GM23248 (cell line): ENCODE measurements around the gene MRPL19. TPM values are rescaled to one million over a fixed set of nuclear protein-coding genes. Genes with fewer than 3 reads are reported as not detected.

ENCODE experiments used
- DNase-seq: peaks from one replicate; pipeline ENCODE4 v3.0.0-alpha.2; 2015
- H2AFZ ChIP-seq: fragments of 200-600 bp; sonication (generic); 2 replicates; pipeline ENCODE4 v1.6.1; 2016; ENCODE audit warnings: antibody characterized with exemption
- H3F3A ChIP-seq: fragments of 200-600 bp; sonication (generic); 2 replicates; pipeline ENCODE4 v1.6.1; 2016; ENCODE audit warnings: mild to moderate bottlenecking, antibody characterized with exemption, mixed run types; ENCODE audit not compliant: insufficient read depth
- H3K27ac ChIP-seq: fragments of 200-600 bp; sonication (generic); 2 replicates; pipeline ENCODE4 v1.5.1; 2016; ENCODE audit warnings: mild to moderate bottlenecking
- H3K27me3 ChIP-seq: fragments of 200-600 bp; sonication (generic); replicated peaks from 2 replicates; pipeline ENCODE4 v1.6.1; 2016; ENCODE audit warnings: mild to moderate bottlenecking; ENCODE audit not compliant: insufficient read depth
- H3K36me3 ChIP-seq: fragments of 200-600 bp; sonication (generic); 2 replicates; pipeline ENCODE4 v1.6.1; 2016; ENCODE audit warnings: low read depth, mild to moderate bottlenecking
- H3K4me1 ChIP-seq: fragments of 200-600 bp; sonication (generic); 2 replicates; pipeline ENCODE4 v1.6.1; 2016; ENCODE audit warnings: mild to moderate bottlenecking; ENCODE audit not compliant: insufficient read depth
- H3K4me2 ChIP-seq: fragments of 200-600 bp; sonication (generic); one replicate; pipeline ENCODE4 v1.6.1; 2016; ENCODE audit warnings: mild to moderate bottlenecking; ENCODE audit not compliant: unreplicated experiment
- H3K4me3 ChIP-seq: fragments of 200-600 bp; sonication (generic); 2 replicates; pipeline ENCODE4 v1.5.1; 2016; ENCODE audit warnings: mild to moderate bottlenecking
- H3K79me2 ChIP-seq: fragments of 200-600 bp; sonication (generic); 2 replicates; pipeline ENCODE4 v1.6.1; 2016; ENCODE audit warnings: mild to moderate bottlenecking; ENCODE audit not compliant: insufficient read depth
- H3K9ac ChIP-seq: fragments of 200-600 bp; sonication (generic); 2 replicates; pipeline ENCODE4 v1.6.1; 2016; ENCODE audit warnings: mild to moderate bottlenecking
- H3K9me2 ChIP-seq: fragments of 200-600 bp; sonication (generic); 2 replicates; pipeline ENCODE4 v1.6.1; 2016; ENCODE audit warnings: mixed run types, mild to moderate bottlenecking, moderate library complexity; ENCODE audit not compliant: insufficient read depth
- H3K9me3 ChIP-seq: fragments of 200-600 bp; sonication (generic); one replicate; pipeline ENCODE4 v1.6.1; 2017; ENCODE audit warnings: low read depth
- H4K20me1 ChIP-seq: fragments of 200-600 bp; sonication (generic); 2 replicates; pipeline ENCODE4 v1.6.0; 2016; ENCODE audit not compliant: insufficient read depth
- EZH2 ChIP-seq: fragments of 200-600 bp; sonication (generic); IDR thresholded peaks from 2 replicates; pipeline ENCODE4 v1.6.1; 2018; ENCODE audit warnings: antibody characterized with exemption, mild to moderate bottlenecking; ENCODE audit not compliant: insufficient read depth, poor library complexity, severe bottlenecking
- EZH2phosphoT487 ChIP-seq: fragments of 200-600 bp; sonication (generic); IDR thresholded peaks from 2 replicates; pipeline ENCODE4 v1.6.1; 2018; ENCODE audit warnings: antibody characterized with exemption, moderate library complexity, mild to moderate bottlenecking, low read depth; ENCODE audit not compliant: insufficient read depth
- WGBS, 2 experiments: methylation state at CpG; one replicate each; pipeline ENCODE4 v1.1.6; 2015 to 2017; ENCODE audit warnings: low lambda C conversion rate in 2 of 2, low coverage in 1 of 2; ENCODE audit errors: missing lambda C conversion rate in 2 of 2; 5-methylcytosine and 5-hydroxymethylcytosine counted together
- in situ Hi-C: fragments of 300-500 bp; cut with MboI; formaldehyde crosslinking; loops from 2 replicates; pipeline ENCODE4 v1.15.0; 2020
- polyA plus RNA-seq: library from polyadenylated mRNA; unstranded; fragments of >200 nt; fragmentation: Nextera tagmentation; extraction: Ambion mirVana; gene quantifications from 2 replicates; pipeline ENCODE4 v1.2.1, GENCODE V29; 2016
- total RNA-seq: library from RNA; depleted of rRNA; stranded (reverse); fragments of >200 nt; shearing (Covaris generic); gene quantifications from 2 replicates; pipeline ENCODE4 v1.2.3, GENCODE V29; 2014; rRNA removed

Gene MRPL19
- total RNA-seq (48.7 and 52.2 TPM in 2 replicates), polyA plus RNA-seq (55.2 and 57.1 TPM in 2 replicates)

DNA sequence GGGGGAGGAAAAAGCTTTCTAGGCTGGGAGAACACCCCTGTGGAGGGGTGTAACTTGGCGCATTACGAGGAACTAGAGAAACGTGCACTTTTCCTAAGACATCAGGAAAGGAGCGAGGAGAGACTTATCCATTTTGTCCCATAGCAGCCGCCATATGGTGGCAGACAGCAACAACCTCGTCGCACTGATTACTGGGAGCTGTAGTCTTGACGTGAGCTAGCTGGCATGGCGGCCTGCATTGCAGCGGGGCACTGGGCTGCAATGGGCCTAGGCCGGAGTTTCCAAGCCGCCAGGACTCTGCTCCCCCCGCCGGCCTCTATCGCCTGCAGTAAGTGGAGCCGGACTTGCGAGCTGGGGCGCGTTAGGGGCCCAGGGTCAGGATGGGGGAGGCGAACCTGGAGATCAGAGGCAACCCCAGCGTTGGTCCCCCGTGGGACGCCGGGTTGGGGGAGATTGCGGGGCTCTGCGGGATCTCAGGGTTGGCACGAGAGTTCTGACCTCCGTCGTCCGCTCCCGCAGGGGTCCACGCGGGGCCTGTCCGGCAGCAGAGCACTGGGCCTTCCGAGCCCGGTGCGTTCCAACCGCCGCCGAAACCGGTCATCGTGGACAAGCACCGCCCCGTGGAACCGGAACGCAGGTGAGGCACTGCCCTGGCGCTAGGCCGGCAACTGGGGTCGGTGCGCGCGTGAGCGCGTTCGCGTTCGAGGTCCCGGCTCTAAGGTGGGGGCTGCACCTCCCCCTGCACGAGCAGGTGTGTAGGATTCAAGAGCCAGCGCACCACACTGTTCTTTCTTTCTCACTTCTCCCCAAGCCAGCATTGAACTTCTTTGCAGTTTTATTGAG, at the start of gene MRPL19:
Gene MRPL19, plus strand, starts transcription at position 201 of the 843 bp plus-strand sequence. Its CDS starts 25 bp downstream, at position 226.
- in situ Hi-C loops = no loop called here
- H3K79me2 ChIP-seq = peaks cover 31% of the 10 kb centered on the region
- no peaks in the 10 kb centered on the region for H3K9me2 ChIP-seq
- peak within 1 kb of the TSS; percentile 88 for H3K9ac ChIP-seq
- WGBS, 2 experiments = 0 to 3% methylated on average over 45 to 58 of the region's 60 CpGs
- no peaks in the 10 kb centered on the region for H3F3A ChIP-seq
- H3K4me2 ChIP-seq = peak within 1 kb of the TSS; percentile 97
- no peaks in the 10 kb centered on the region for H3K27me3 ChIP-seq
- DNase-seq = peak; percentile 95
- 0 out of 2 replicates have a peak, but pooled peaks cover 3% of the 10 kb centered on the region for H3K4me1 ChIP-seq
- H3K4me3 ChIP-seq = peak within 1 kb of the TSS; percentile 91
- no peaks in the 10 kb centered on the region for H3K9me3 ChIP-seq
- no peak for TF ChIP-seq EZH2
- TF ChIP-seq EZH2phosphoT487 = no peak
- peaks cover 16% of the 10 kb centered on the region; the same call in 1 of the 2 replicates for H3K36me3 ChIP-seq
- H3K27ac ChIP-seq = no peak within 1 kb of the TSS; the same call in 1 of the 2 replicates
- H4K20me1 ChIP-seq = no peaks in the 10 kb centered on the region
- peak within 1 kb of the TSS; percentile 96 for H2AFZ ChIP-seq

DNA sequence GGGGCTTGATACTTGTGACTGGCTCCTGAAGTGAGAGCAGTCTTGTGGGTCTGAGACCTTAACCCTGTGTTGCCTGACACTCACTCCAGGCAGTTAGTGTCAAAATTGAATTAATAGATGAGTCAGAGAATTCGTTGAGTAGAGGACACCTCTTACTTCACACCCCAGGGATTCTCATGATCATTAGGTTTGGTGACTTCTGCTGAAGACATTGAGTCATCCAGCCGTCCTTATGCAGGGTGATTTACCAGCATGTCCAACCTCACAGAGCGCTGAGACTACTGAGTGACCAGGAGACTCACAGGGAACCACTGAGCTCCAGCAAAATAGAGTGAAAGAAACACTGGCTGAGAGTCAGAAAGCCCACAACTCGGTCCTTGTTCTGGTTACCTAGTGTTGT, 49.8 kb upstream of the MRPL19 start:
- in situ Hi-C loops = no loop called here
- H3K27me3 ChIP-seq = no peaks in the 10 kb centered on the region
- H2AFZ ChIP-seq = no peak overlapping the region
- H3K79me2 ChIP-seq = no peaks in the 10 kb centered on the region
- 34 to 35% methylated on average over 4 of the region's 4 CpGs for WGBS, 2 experiments
- peak overlapping the region; percentile 48 for H3K9ac ChIP-seq
- peak overlapping the region; percentile 36 for H3K4me2 ChIP-seq
- TF ChIP-seq EZH2 (no peak), EZH2phosphoT487 (no peak)
- H3F3A ChIP-seq = peaks cover 55% of the 10 kb centered on the region
- H3K27ac ChIP-seq = peak overlapping the region; percentile 85
- no peaks in the 10 kb centered on the region for H3K9me3 ChIP-seq
- peak; percentile 79 for DNase-seq
- H3K9me2 ChIP-seq = no peaks in the 10 kb centered on the region
- no peaks in the 10 kb centered on the region for H3K36me3 ChIP-seq
- no peak overlapping the region; the same call in 1 of the 2 replicates for H3K4me3 ChIP-seq
- H4K20me1 ChIP-seq = no peaks in the 10 kb centered on the region
- H3K4me1 ChIP-seq = peaks cover 54% of the 10 kb centered on the region

DNA sequence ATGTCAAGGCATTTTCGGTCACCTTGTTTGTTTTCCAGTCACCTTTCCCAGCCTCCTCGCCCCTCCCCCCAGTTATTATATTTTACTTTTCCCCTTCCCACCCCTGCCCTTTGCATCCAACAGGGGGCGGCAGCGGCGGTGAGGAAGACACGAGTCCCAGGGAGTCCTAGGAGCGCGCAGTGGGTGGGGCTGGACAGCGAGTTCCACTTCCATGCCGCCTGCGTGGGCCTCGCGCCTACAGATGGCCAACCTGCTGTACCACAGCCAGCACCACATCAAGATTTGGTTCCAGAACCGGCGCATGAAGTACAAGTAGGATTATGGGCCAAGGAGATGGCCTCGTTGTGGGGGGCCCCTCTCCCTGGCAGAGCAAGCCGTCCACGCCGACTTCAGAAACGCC, 48.6 kb upstream of the MRPL19 start:
- H3K9me3 ChIP-seq = no peaks in the 10 kb centered on the region
- no peaks in the 10 kb centered on the region for H3K27me3 ChIP-seq
- H3K79me2 ChIP-seq = no peaks in the 10 kb centered on the region
- no peak overlapping the region for H3K4me2 ChIP-seq
- no peak overlapping the region for H3K27ac ChIP-seq
- H3K36me3 ChIP-seq = no peaks in the 10 kb centered on the region
- no peak overlapping the region for H2AFZ ChIP-seq
- no peak overlapping the region for H3K9ac ChIP-seq
- no peaks in the 10 kb centered on the region for H3K9me2 ChIP-seq
- TF ChIP-seq EZH2phosphoT487 = no peak
- TF ChIP-seq EZH2 = no peak
- H3K4me3 ChIP-seq = no peak overlapping the region
- peaks cover 56% of the 10 kb centered on the region for H3F3A ChIP-seq
- H4K20me1 ChIP-seq = no peaks in the 10 kb centered on the region
- peaks cover 54% of the 10 kb centered on the region for H3K4me1 ChIP-seq
- in situ Hi-C loops = no loop called here
- WGBS, 2 experiments = 94% methylated on average over 19 to 20 of the region's 20 CpGs
- DNase-seq = no peak

DNA sequence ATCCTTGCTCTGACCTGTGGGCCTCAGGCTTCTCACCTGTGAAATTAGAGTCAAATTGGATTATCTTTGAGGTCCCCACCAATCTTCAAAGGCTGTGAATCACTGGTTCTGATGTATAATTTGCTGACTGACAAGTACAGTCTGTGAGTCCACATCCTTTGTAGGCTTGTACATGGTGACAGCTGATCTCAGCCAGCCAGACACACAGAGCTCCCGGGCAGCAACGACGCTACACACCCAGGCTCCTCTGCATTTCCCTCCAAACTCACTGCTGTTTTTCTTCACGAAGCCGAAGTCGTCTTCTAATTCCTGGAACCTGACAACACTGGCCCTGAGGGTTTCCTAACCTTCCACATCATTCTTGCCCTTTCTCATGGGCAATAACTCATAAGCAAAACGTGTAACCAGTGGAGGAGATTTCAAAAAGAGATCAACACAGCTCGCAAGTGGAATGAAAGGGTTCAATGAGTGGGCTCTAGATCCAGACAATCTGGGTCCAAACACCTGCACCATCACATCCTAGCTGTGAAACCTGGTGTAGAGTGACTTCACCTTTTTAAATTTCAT, 47.9 kb upstream of the MRPL19 start:
- H3K4me3 ChIP-seq = no peak overlapping the region
- no peak for DNase-seq
- H3K4me1 ChIP-seq = peaks cover 58% of the 10 kb centered on the region
- H3K9me2 ChIP-seq = no peaks in the 10 kb centered on the region
- no peaks in the 10 kb centered on the region for H3K9me3 ChIP-seq
- H3K79me2 ChIP-seq = no peaks in the 10 kb centered on the region
- in situ Hi-C loops = no loop called here
- H3F3A ChIP-seq = peaks cover 56% of the 10 kb centered on the region
- no peaks in the 10 kb centered on the region for H3K36me3 ChIP-seq
- WGBS, 2 experiments = 94 to 97% methylated on average over 8 of the region's 8 CpGs
- H4K20me1 ChIP-seq = no peaks in the 10 kb centered on the region
- H3K4me2 ChIP-seq = no peak overlapping the region
- no peak for TF ChIP-seq EZH2phosphoT487
- no peak for TF ChIP-seq EZH2
- no peak overlapping the region for H3K9ac ChIP-seq
- no peak overlapping the region for H2AFZ ChIP-seq
- no peaks in the 10 kb centered on the region for H3K27me3 ChIP-seq
- H3K27ac ChIP-seq = no peak overlapping the region
